Right lobe of liver (tissue), 6 donors: ENCODE measurements around the gene CCSAP. TPM values are rescaled to one million over a fixed set of nuclear protein-coding genes. Genes with fewer than 3 reads are reported as not detected.

ENCODE experiments used
- ATAC-seq, 4 donors: fragments of 200-7000 bp; cut with Tn5 transposase; one replicate each; pipeline ENCODE4 v1.9.1; 2020; ENCODE audit warnings: mild to moderate bottlenecking in 4 of 4, moderate library complexity in 4 of 4
- DNase-seq, 3 donors: peaks; one replicate each; pipeline ENCODE4 v3.0.0-alpha.2; 2020
- H3K27ac ChIP-seq, 3 donors: fragments of 200-600 bp; one replicate each; pipeline ENCODE4 v1.8.0; 2022
- H3K27me3 ChIP-seq, 2 donors: fragments of 200-600 bp; one replicate each; pipeline ENCODE4 v1.8.0; 2022
- H3K36me3 ChIP-seq, 4 donors: fragments of 200-600 bp; sonication (generic) in 1 of 4; one replicate each; pipeline versions ENCODE4 v1.5.1 to v1.8.0; 2017 to 2022; ENCODE audit warnings: control low read depth in 1 of 4
- H3K4me1 ChIP-seq, 4 donors: fragments of 200-600 bp; sonication (generic) in 1 of 4; one replicate each; pipeline versions ENCODE4 v1.5.1 to v1.8.0; 2017 to 2022; ENCODE audit warnings: control low read depth in 1 of 4
- H3K4me3 ChIP-seq, 3 donors: fragments of 200-600 bp; one replicate each; pipeline ENCODE4 v1.8.0; 2022
- H3K9me3 ChIP-seq, 4 donors: fragments of 200-600 bp; sonication (generic) in 1 of 4; one replicate each; pipeline versions ENCODE4 v1.5.1 to v1.8.0; 2017 to 2022; ENCODE audit warnings: control low read depth in 1 of 4
- POLR2A ChIP-seq: fragments of 450-650 bp; IDR thresholded peaks from one replicate; pipeline ENCODE4 v1.6.1; 2017; ENCODE audit warnings: antibody characterized with exemption, mild to moderate bottlenecking
- WGBS: methylation state at CpG from one replicate; pipeline ENCODE4 v1.1.6; 2018; ENCODE audit warnings: low coverage, low lambda C conversion rate; ENCODE audit not compliant: insufficient coverage; ENCODE audit errors: missing lambda C conversion rate; 5-methylcytosine and 5-hydroxymethylcytosine counted together
- intact Hi-C, 2 donors: fragments of 100-400 bp; cut with DNase I; formaldehyde crosslinking; loops; one replicate each; pipeline versions ENCODE4 v1.11.2 to v1.14.1; 2022
- total RNA-seq, 6 experiments: library from RNA; depleted of rRNA in 2 of 6; stranded (reverse); fragments of >200 nt in 2 of 6; fragmentation: NEBNext Ultra II Directional in 3 of 6; extraction: Animal tissue kit (Norgen Biotek cat#: 25700) in 3 of 6; gene quantifications; one replicate each; pipeline versions ENCODE4 v1.1.0 to v1.2.4, GENCODE V29; 2016 to 2023
- TF ChIP-seq, protein P1 (sequence below), 4 donors: fragments of 200-600 bp in 3 of 4; fragments of 450-650 bp in 1 of 4; IDR thresholded peaks; one replicate each; pipeline versions ENCODE4 v1.5.1 to v1.8.0; 2016 to 2022; ENCODE audit warnings: antibody characterized with exemption in 4 of 4, mild to moderate bottlenecking in 2 of 4
- donor health status: DM: no; HTN: yes; CAD: no.
- donor health status: DM: no; HTN: no; CAD: no.
- donor health status: DM: no; HTN: no; CAD: no.
- donor health status: DM: no; HTN: yes; CAD: no.
- donor health status: DM: no; HTN: yes; CAD: no.

Gene CCSAP
- total RNA-seq, 6 experiments from 2014 or later: 1.4 to 3.2 (median 1.7) TPM

DNA sequence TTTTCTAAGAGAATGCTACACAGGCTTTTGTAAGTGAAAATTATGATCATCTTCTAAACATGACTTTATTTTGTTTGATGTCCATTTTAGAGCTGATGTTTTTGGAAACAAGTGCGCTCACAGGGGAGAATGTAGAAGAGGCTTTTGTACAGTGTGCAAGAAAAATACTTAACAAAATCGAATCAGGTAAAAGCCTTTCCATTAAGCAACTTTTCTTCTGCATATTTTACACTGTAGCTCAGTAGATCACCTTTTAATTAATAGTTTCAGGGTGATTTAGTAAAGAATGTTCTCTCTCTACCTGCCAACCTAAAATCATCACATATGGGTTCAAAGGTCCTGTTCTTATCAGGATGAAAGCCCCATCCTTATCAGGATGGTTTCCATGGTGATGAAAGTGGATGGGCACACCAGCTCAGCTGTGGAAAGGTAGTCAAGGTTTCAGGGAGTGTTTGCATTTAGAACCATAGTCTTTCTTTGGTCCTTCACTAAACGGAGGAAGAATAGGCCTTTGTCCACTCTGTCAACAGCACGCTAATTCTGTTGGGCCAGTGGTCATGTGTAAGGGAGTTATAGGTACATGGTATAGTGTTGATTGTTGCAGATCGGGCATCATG lies 43.9 kb downstream of the CCSAP start:
- peak; percentile 86 to 89 (median 88) for ATAC-seq
- 45% methylated on average over 5 of the region's 5 CpGs for WGBS

DNA sequence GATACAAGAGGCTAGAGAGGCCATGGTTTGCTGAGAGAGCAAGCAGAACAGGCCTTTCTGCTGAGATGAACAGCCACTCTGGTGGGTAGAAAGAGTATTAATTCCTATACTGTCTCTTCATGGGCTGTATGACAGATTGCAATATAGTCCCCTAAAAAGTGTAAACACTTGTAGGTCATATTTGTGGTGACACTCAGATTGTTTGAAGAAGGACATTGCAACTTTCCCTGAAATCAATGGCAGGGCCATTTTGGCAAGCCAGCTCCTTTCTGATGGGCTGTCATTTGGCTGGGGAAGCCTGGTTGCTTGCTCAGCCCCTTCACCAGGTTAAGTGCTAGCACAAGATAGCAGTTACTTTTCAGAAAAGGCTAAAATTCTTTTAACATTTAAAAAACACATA lies 44.4 kb downstream of the CCSAP start:
- TF ChIP-seq POLR2A: no peak
- intact Hi-C loops: no loop called here
- H3K4me1 ChIP-seq: peaks cover 0 to 18% (median 2%) of the 10 kb centered on the region in 4 donors
- H3K4me3 ChIP-seq: no peak overlapping the region
- ATAC-seq (peak; percentile 74 to 85 (median 82)), DNase-seq (peak in 1 of 3 donors; percentile 82)
- H3K36me3 ChIP-seq: peaks cover 0 to 41% (median 10%) of the 10 kb centered on the region in 4 donors
- H3K9me3 ChIP-seq: no peaks in the 10 kb centered on the region
- no peaks in the 10 kb centered on the region for H3K27me3 ChIP-seq
- peak overlapping the region in 2 of 3 donors; percentile 25 to 54 for H3K27ac ChIP-seq

More for the DNA sequence above, 43.9 kb downstream of the CCSAP start:
- intact Hi-C loops: no loop called here
- H3K4me3 ChIP-seq: no peak overlapping the region
- H3K9me3 ChIP-seq: no peaks in the 10 kb centered on the region
- H3K27me3 ChIP-seq: no peaks in the 10 kb centered on the region
- TF ChIP-seq, protein P1, sequence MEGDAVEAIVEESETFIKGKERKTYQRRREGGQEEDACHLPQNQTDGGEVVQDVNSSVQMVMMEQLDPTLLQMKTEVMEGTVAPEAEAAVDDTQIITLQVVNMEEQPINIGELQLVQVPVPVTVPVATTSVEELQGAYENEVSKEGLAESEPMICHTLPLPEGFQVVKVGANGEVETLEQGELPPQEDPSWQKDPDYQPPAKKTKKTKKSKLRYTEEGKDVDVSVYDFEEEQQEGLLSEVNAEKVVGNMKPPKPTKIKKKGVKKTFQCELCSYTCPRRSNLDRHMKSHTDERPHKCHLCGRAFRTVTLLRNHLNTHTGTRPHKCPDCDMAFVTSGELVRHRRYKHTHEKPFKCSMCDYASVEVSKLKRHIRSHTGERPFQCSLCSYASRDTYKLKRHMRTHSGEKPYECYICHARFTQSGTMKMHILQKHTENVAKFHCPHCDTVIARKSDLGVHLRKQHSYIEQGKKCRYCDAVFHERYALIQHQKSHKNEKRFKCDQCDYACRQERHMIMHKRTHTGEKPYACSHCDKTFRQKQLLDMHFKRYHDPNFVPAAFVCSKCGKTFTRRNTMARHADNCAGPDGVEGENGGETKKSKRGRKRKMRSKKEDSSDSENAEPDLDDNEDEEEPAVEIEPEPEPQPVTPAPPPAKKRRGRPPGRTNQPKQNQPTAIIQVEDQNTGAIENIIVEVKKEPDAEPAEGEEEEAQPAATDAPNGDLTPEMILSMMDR (IDR thresholded peaks at IDR 0.05): no peak
- peaks cover 0 to 18% (median 2%) of the 10 kb centered on the region in 4 donors for H3K4me1 ChIP-seq
- peaks cover 0 to 46% (median 12%) of the 10 kb centered on the region in 4 donors for H3K36me3 ChIP-seq
- DNase-seq: peak in 1 of 3 donors; percentile 69
- H3K27ac ChIP-seq: peak overlapping the region in 2 of 3 donors; percentile 25 to 54

DNA sequence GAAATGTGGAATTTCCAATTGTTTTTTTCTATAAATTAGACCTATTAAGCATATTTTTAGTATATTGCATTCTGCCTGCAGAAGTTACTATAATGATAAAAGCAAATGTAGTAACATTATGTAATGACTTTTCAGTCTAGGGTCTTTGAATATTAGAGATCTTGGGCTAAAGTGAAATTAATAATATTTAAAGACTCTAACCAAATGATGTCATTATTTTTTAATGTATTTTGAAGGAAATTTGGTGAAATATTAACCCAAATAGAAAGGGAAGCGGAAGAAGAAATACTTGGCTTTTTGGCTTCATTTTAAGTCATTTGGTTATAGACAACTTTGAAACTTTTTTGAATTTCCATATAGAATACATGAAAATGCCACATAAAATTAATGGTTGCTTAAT lies 45.1 kb downstream of the CCSAP start:
- intact Hi-C loops: no loop called here
- ATAC-seq: no peak

DNA sequence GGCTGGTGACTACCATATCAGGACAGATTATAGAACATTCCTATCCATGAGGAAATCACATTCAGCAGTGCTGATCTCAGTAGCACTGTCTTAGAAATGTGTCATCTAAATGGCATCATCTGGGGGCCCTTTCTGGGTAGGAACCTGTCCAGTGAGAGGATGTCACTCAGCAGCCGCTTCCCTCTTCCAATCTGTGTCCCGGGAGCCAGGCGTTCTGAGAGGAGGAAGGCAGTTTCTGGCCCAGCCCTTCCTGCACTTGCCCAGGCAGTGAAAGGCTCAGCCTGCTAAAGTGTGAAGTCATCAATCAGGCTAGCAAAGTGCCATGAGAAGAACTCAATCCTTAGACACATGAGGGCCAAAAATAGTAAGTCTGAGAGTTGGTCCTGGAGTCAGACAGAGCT lies 46.3 kb downstream of the CCSAP start:
- Histone ChIP-seq H3K27me3 (no peaks in the 10 kb centered on the region), H3K9me3 (no peaks in the 10 kb centered on the region), H3K36me3 (peaks cover 0 to 25% (median 10%) of the 10 kb centered on the region in 4 donors), H3K4me3 (no peak overlapping the region), H3K27ac (peak overlapping the region in 1 of 3 donors; percentile 8), H3K4me1 (peaks cover 0 to 18% (median 2%) of the 10 kb centered on the region in 4 donors)
- 100% methylated on average over 1 of the region's 3 CpGs for whole genome bisulfite sequencing
- ATAC-seq (peak in 1 of 4 donors; percentile 24), DNase-seq (no peak)
- TF ChIP-seq, protein P1 (IDR thresholded peaks at IDR 0.05): no peak
- no peak for TF ChIP-seq POLR2A
- intact Hi-C loops: no loop called here

More for the DNA sequence above, 45.1 kb downstream of the CCSAP start:
- TF ChIP-seq POLR2A: no peak
- TF ChIP-seq, protein P1 (IDR thresholded peaks at IDR 0.05): no peak
- Histone ChIP-seq H3K4me3 (no peak overlapping the region), H3K27ac (peak overlapping the region in 2 of 3 donors; percentile 25 to 54), H3K9me3 (no peaks in the 10 kb centered on the region), H3K27me3 (no peaks in the 10 kb centered on the region), H3K36me3 (peaks cover 0 to 35% (median 10%) of the 10 kb centered on the region in 4 donors), H3K4me1 (peaks cover 0 to 18% (median 2%) of the 10 kb centered on the region in 4 donors)
- no peak for DNase-seq
- 88% methylated on average over 1 of the region's 1 CpG for WGBS

DNA sequence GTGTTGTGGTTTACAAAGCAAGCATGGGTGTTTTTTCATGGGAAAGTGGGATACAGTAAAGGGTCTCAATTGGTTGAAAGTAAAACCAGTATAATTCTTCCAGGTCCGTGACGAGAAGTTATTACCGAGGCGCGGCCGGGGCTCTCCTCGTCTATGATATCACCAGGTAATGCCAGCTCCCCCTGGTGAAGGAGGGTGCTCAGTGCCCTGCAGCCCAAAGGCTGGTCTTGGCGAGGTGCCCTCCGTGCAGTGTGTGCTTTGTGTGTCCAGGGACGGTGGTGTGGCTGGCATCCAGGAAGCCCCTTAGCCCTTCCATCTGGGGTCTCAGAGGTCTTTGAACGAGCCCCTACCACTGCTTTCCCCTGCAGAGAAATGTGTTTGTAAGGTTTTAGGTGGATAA lies 47.1 kb downstream of the CCSAP start:
- whole genome bisulfite sequencing: 93% methylated on average over 5 of the region's 11 CpGs
- no peak for TF ChIP-seq POLR2A
- TF ChIP-seq, protein P1 (IDR thresholded peaks at IDR 0.05): no peak
- intact Hi-C loops: no loop called here
- no peaks in the 10 kb centered on the region for H3K9me3 ChIP-seq
- peaks cover 0 to 19% (median 8%) of the 10 kb centered on the region in 4 donors for H3K36me3 ChIP-seq
- no peak overlapping the region for H3K4me3 ChIP-seq
- no peak overlapping the region for H3K27ac ChIP-seq
- H3K4me1 ChIP-seq: peaks cover 0 to 18% (median 2%) of the 10 kb centered on the region in 4 donors
- no peak for ATAC-seq
- no peaks in the 10 kb centered on the region for H3K27me3 ChIP-seq
- no peak for DNase-seq
